HepG2 (cell line): Measurements from ENCODE around the gene USP2. TPM values are rescaled to one million over a fixed set of nuclear protein-coding genes. Genes with fewer than 3 reads are reported as not detected.

ENCODE experiments used
- ARID4A ChIP-seq: sonication (generic); formaldehyde crosslinking; IDR thresholded peaks from 2 replicates; pipeline ENCODE4 v1.5.0; 2020; ENCODE audit warnings: mild to moderate bottlenecking, missing genetic modification reagents, borderline replicate concordance
- BCL6 ChIP-seq: IDR thresholded peaks from 2 replicates; pipeline ENCODE4 v1.6.1; 2016; ENCODE audit warnings: missing genetic modification reagents, missing compliant biosample characterization
- DR1 ChIP-seq: sonication (generic); formaldehyde crosslinking; IDR thresholded peaks from 2 replicates; pipeline ENCODE4 v1.8.0; 2021; ENCODE audit warnings: mild to moderate bottlenecking, missing genetic modification reagents, inconsistent platforms
- EP300 ChIP-seq, 3 experiments: sonication (generic) in 1 of 3; formaldehyde crosslinking in 1 of 3; IDR thresholded peaks; 2 replicates each; pipeline versions ENCODE4 v1.5.1 to v1.6.1; 2011 to 2020; ENCODE audit warnings: low read depth in 2 of 3, low read length in 2 of 3, borderline replicate concordance in 1 of 3, improper control_type of control experiment in 1 of 3, mild to moderate bottlenecking in 1 of 3, missing genetic modification reagents in 1 of 3, moderate library complexity in 1 of 3
- FUBP1 ChIP-seq: sonication (generic); formaldehyde crosslinking; IDR thresholded peaks from 2 replicates; pipeline ENCODE4 v1.5.1; 2020; ENCODE audit warnings: missing genetic modification reagents, mild to moderate bottlenecking, borderline replicate concordance
- NFE2 ChIP-seq: sonication (generic); formaldehyde crosslinking; IDR thresholded peaks from 2 replicates; pipeline ENCODE4 v1.4.0; 2020; ENCODE audit warnings: missing genetic modification reagents
- NFE2L2 ChIP-seq: fragments of 150-350 bp; IDR thresholded peaks from 2 replicates; pipeline ENCODE4 v1.6.1; 2014; ENCODE audit warnings: low read length
- PHF5A ChIP-seq: IDR thresholded peaks from one replicate; pipeline ENCODE4 v1.6.1; 2018; ENCODE audit warnings: low read depth, missing genetic modification reagents; ENCODE audit not compliant: unreplicated experiment
- SIN3A ChIP-seq: IDR thresholded peaks from 2 replicates; pipeline ENCODE4 v1.6.1; 2011; ENCODE audit warnings: low read depth, mild to moderate bottlenecking, control low read depth, low read length, borderline replicate concordance
- SIX4 ChIP-seq: sonication (generic); formaldehyde crosslinking; IDR thresholded peaks from 2 replicates; pipeline ENCODE4 v1.4.0; 2020; ENCODE audit warnings: missing genetic modification reagents
- SSRP1 ChIP-seq: IDR thresholded peaks from 2 replicates; pipeline ENCODE4 v1.6.1; 2016; ENCODE audit warnings: control low read depth
- WIZ ChIP-seq: sonication (generic); formaldehyde crosslinking; IDR thresholded peaks from 2 replicates; pipeline ENCODE4 v1.5.1; 2020; ENCODE audit warnings: mild to moderate bottlenecking, missing genetic modification reagents
- ZBTB7B ChIP-seq: sonication (generic); formaldehyde crosslinking; IDR thresholded peaks from 2 replicates; pipeline ENCODE4 v1.4.0; 2020; ENCODE audit warnings: missing genetic modification reagents
- ZNF143 ChIP-seq: sonication (generic); formaldehyde crosslinking; IDR thresholded peaks from 2 replicates; pipeline ENCODE4 v1.4.0; 2020; ENCODE audit warnings: missing genetic modification reagents
- ZNF18 ChIP-seq: sonication (generic); formaldehyde crosslinking; IDR thresholded peaks from 2 replicates; pipeline ENCODE4 v1.8.0; 2022; ENCODE audit warnings: mild to moderate bottlenecking, missing genetic modification reagents; ENCODE audit not compliant: insufficient replicate concordance
- ZNF207 ChIP-seq: fragments of 450-650 bp; IDR thresholded peaks from 2 replicates; pipeline ENCODE4 v1.6.1; 2016; ENCODE audit warnings: antibody characterized with exemption, borderline replicate concordance
- ZNF563 ChIP-seq: sonication (generic); formaldehyde crosslinking; IDR thresholded peaks from 2 replicates; pipeline ENCODE4 v1.8.0; 2022; ENCODE audit warnings: mild to moderate bottlenecking, moderate library complexity, missing genetic modification reagents
- ZNF639 ChIP-seq: conservative IDR thresholded peaks from 2 replicates; pipeline ENCODE4 v1.6.1; 2018; ENCODE audit warnings: missing genetic modification reagents
- ZSCAN9 ChIP-seq: IDR thresholded peaks from 2 replicates; pipeline ENCODE4 v1.6.1; 2016; ENCODE audit warnings: borderline replicate concordance
- polyA plus RNA-seq, 8 experiments: library from polyadenylated mRNA; depleted of rRNA in 3 of 8; stranded (reverse) in 7 of 8; unstranded in 1 of 8; fragments of >200 nt; fragmentation: Illumina TruSeq in 4 of 8; extraction: Trizol in 4 of 8; gene quantifications; 2 replicates each; pipeline versions ENCODE4 v1.2.1 to v1.2.3, GENCODE V29; 2011 to 2016; ENCODE audit warnings: low read depth in 4 of 8, missing spikeins in 1 of 8, mixed read lengths in 1 of 8; ENCODE audit not compliant: insufficient read depth in 1 of 8
- total RNA-seq, 5 experiments: library from RNA; depleted of rRNA; stranded (reverse); fragments of >200 nt; fragmentation: Illumina TruSeq; extraction: Trizol; gene quantifications; 2 replicates each; pipeline ENCODE4 v1.2.3, GENCODE V29; 2016; ENCODE audit warnings: low read depth in 1 of 5

Gene USP2
- total and polyA plus RNA-seq, 2 of the 13 experiments (the other 11 are each of a cell fraction or from before 2014, with no cell fraction given), result 2.5 to 6.0 TPM

GRCh38 chr11:119368121-119369034 is 13.1 kb downstream of the USP2 start (continued):
- TF ChIP-seq ARID4A (CRISPR knock-in tag), result peak; percentile 86
- TF ChIP-seq SSRP1 (CRISPR knock-in tag), result no peak
- TF ChIP-seq PHF5A (CRISPR knock-in tag), result peak; percentile 68
- 0 out of 2 replicates have a peak, but pooled peaks have one; percentile 45 for TF ChIP-seq ZNF639 (CRISPR knock-in tag)
- TF ChIP-seq NFE2 (CRISPR knock-in tag), result peak; percentile 64; the same call in 1 of the 2 replicates
- no peak for TF ChIP-seq ZNF207
- TF ChIP-seq SIN3A, result peak; percentile 87; the same call in 1 of the 2 replicates
- TF ChIP-seq WIZ (CRISPR knock-in tag), result no peak
- TF ChIP-seq BCL6 (CRISPR knock-in tag), result peak; percentile 92
- TF ChIP-seq ZNF18 (CRISPR knock-in tag), result peak; percentile 41
- TF ChIP-seq DR1, result 0 out of 2 replicates have a peak, but pooled peaks have one; percentile 53
- peak; percentile 41; the same call in 1 of the 2 replicates for TF ChIP-seq ZNF563 (CRISPR knock-in tag)
- TF ChIP-seq EP300 (IDR thresholded peaks at IDR 0.05; ENCODE audit: low read depth in 2 of 2, low read length in 2 of 2), result peak in 1 of 2 experiments; percentile 65; a peak in 2 of 4 replicates
- peak; percentile 33; the same call in 1 of the 2 replicates for TF ChIP-seq EP300 (CRISPR knock-in tag; IDR thresholded peaks at IDR 0.05; ENCODE audit: borderline replicate concordance)
- TF ChIP-seq FUBP1 (CRISPR knock-in tag), result no peak
- peak; percentile 82; the same call in 1 of the 2 replicates for TF ChIP-seq ZBTB7B (CRISPR knock-in tag)
- TF ChIP-seq SIX4, result 0 out of 2 replicates have a peak, but pooled peaks have one; percentile 26
- peak; percentile 58; the same call in 1 of the 2 replicates for TF ChIP-seq ZSCAN9 (CRISPR knock-in tag)
- TF ChIP-seq NFE2L2, result peak; percentile 78
- no peak for TF ChIP-seq ZNF143 (CRISPR knock-in tag)
